Fibroblast of villous mesenchyme (primary cell): Measurements from ENCODE around the gene ORC4. TPM values are rescaled to one million over a fixed set of nuclear protein-coding genes. Genes with fewer than 3 reads are reported as not detected.

Source experiments
- DNase-seq: peaks from one replicate; pipeline ENCODE4 v3.0.0-alpha.2; 2010; ENCODE audit warnings: low read depth
- H3K4me3 ChIP-seq: 2 replicates; pipeline ENCODE4 v1.5.1; 2011; ENCODE audit warnings: low read depth, mild to moderate bottlenecking, low read length
- total RNA-seq: library from RNA; depleted of rRNA; stranded (reverse); fragments of >200 nt; gene quantifications from 2 replicates; pipeline ENCODE4 v1.2.3, GENCODE V29; 2012
- TF ChIP-seq, protein P1 (sequence below): IDR thresholded peaks from 2 replicates; pipeline ENCODE4 v1.5.1; 2012; ENCODE audit warnings: low read depth, mild to moderate bottlenecking, low read length; ENCODE audit not compliant: insufficient read depth

The ORC4 gene
- total RNA-seq, 1 donor, result 40.6 TPM

DNA sequence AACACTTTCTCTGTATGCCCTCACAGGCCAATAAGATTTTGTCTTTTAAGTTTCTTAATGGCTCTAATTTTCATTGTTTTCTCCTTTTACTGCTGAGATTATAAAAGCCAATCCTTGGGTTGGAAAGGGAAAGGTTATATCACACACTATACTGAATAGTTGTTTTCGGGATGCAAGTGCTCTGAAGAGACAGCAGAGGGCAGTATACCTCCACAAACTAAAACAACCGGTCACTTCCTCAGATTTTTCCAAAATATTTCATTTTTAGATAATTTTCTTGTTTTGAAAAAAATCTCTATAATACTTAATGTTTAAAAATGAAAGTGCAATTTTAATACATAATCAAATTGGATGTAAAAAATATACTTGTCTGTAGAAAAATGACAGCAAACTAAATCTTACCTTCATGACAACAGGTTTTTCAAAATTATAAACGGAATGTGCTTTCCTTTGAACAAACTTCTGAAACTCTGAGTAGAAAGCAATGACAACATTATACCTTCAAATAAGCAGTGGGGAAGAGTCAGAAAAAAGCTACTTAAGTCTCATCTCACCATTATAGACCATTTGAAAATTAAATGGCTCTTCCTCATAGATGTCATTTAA is 82.7 kb downstream of the ORC4 start:
- TF ChIP-seq, protein P1, sequence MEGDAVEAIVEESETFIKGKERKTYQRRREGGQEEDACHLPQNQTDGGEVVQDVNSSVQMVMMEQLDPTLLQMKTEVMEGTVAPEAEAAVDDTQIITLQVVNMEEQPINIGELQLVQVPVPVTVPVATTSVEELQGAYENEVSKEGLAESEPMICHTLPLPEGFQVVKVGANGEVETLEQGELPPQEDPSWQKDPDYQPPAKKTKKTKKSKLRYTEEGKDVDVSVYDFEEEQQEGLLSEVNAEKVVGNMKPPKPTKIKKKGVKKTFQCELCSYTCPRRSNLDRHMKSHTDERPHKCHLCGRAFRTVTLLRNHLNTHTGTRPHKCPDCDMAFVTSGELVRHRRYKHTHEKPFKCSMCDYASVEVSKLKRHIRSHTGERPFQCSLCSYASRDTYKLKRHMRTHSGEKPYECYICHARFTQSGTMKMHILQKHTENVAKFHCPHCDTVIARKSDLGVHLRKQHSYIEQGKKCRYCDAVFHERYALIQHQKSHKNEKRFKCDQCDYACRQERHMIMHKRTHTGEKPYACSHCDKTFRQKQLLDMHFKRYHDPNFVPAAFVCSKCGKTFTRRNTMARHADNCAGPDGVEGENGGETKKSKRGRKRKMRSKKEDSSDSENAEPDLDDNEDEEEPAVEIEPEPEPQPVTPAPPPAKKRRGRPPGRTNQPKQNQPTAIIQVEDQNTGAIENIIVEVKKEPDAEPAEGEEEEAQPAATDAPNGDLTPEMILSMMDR, result peak; percentile 85
- DNase-seq, result peak; percentile 48
- H3K4me3 ChIP-seq, result no peak overlapping the region

DNA sequence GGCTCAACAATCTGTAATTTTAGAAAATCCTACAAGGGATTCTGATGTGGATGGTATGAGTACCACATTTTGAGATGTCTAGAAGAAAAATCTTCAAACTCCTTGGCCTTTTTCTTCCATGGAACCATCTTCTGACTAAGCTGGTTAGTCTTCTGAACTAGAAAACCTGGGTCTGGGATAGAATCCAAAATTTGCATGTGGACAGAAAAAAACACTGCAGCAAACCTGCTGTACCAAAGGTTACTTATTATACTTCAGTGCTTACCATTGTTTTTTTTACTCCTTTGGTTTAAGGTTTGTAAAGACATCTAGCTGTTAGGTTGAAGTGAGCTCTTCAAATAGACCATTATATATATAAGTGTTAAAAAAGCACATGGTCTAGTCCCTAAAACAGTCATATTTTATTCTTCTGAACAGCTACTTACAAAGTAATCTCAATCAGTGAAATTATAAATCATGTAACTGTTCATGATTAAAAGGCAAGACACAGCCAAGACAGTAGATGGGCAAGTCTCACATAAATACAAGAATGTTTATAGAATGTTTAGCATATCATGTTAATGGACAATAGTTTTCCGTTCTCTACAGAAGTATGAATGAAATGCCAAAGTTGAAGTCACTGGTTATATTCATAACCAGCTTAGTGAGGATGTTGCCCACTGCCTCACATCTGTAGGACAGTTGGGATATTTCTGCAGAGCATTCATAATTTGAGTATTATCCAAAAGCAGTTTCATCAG is 85.5 kb downstream of the ORC4 start:
- no peak overlapping the region for H3K4me3 ChIP-seq
- TF ChIP-seq, protein P1, result no peak
- DNase-seq, result no peak

DNA sequence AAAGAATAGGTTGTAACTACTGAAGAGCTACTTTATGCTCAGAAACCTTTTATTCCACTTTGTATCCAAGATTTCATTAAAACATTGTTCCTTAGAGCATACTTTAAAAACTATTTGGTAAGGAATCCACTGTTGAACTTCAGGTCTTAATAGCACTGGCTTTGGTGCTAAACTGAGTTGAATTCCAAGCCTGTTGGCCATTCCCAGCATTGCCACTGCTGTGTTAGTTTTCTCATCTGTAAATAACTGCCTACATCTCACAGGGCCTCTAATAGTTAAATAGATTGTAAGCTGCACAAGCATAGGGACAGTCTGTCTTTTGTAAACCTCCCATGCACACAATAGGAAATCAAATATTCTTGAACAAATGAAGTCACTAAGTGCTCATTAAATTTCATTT is 86.6 kb downstream of the ORC4 start:
- DNase-seq, result no peak
- TF ChIP-seq, protein P1, result no peak
- H3K4me3 ChIP-seq, result no peak overlapping the region

DNA sequence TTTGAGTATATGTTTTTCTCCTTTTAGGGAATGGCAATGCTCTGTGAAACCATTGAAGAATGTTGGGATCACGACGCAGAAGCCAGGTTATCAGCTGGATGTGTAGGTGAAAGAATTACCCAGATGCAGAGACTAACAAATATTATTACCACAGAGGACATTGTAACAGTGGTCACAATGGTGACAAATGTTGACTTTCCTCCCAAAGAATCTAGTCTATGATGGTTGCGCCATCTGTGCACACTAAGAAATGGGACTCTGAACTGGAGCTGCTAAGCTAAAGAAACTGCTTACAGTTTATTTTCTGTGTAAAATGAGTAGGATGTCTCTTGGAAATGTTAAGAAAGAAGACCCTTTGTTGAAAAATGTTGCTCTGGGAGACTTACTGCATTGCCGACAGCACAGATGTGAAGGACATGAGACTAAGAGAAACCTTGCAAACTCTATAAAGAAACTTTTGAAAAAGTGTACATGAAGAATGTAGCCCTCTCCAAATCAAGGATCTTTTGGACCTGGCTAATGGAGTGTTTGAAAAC is 93.4 kb downstream of the ORC4 start:
- H3K4me3 ChIP-seq, result no peak overlapping the region
- DNase-seq, result no peak
- TF ChIP-seq, protein P1, result no peak

GRCh38 chr2:147925886-147926285 is 94.7 kb downstream of the ORC4 start:
- no peak for DNase-seq

DNA sequence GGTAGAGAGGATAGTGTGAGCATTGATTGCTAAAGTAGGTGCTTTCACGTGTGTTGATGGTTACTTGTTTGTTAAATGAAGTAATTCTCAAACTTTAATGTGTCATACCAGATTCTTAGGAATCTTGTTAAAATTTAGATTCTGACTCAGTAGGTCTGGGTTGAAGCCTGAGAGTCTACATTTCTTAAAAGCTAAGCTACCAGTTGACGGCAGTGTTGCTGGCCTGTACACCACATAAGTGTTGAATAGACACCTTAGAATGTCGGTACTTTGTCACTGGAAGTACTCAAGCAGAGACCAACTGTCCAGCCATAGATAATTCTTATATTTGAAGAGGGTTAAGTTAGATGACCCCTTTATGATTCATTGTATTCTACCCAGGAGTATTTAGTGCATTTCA is 95.9 kb downstream of the ORC4 start:
- no peak overlapping the region for H3K4me3 ChIP-seq
- DNase-seq, result no peak
- TF ChIP-seq, protein P1, result no peak

More at GRCh38 chr2:147925886-147926285, 94.7 kb downstream of the ORC4 start:
- H3K4me3 ChIP-seq, result no peak overlapping the region
- TF ChIP-seq, protein P1, result no peak
